Activated T-cell treated with anti-CD3 and anti-CD28 coated beads for 24 hours (primary cell): ENCODE results near the gene TPST1.

Experiments used
- DNase-seq: peaks from one replicate; pipeline ENCODE4 v3.0.0-alpha.2; 2020; ENCODE audit warnings: low read depth

Gene TPST1

GRCh38 chr7:66238773-66239466, 33.8 kb downstream of the TPST1 start:
- DNase-seq, result no peak

- no peak for DNase-seq
Measured at GRCh38 chr7:66239467-66239856, 34.3 kb downstream of the TPST1 start.

DNA sequence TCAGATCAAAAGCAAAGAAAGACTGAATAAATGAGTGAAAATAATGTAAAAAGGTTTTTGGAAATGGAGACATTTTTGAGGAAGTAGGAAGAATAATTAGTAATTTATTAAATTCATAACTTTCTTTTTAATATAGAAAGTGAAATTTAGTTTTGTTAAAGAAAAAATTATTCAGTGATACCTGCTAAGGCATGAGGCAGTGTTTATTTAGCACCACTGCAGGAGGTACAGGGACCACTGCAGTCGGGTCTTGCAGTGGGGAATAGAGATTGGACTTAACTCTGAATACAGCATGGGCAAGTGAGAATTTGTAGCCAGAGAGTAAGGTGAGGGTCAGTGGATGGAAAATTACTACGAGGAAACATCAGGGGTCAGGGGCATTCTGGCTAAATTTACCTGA, 39.9 kb downstream of the TPST1 start:
- no peak for DNase-seq

DNA sequence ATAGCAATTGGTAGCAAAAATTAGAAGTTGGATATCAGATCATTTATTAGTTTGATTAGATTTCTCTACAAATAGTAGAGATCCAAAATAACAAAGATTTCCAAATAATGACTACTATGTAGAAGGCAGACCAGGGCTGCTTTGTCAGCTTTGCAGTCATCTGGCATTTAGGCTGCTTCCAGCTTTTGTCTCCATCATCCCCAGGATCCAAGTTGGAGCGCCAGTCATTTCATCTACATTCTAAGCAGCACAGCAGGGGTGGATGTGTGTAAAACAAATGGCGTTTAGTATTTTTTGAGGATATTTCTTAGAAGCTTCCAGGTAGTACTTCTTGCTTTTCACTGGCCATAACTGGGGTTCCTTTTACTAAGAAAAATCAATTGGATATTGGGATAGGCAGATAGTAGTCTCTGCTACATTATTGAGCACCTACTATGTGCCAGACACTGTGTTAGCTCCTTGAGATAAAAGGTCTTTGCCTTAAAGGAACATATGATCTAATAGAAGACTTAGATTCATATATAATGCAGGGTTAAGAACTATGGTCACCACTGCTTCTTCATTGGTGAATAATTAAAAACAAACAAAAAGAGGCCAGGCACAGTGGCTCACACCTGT, 41.5 kb downstream of the TPST1 start:
- DNase-seq, result no peak

GRCh38 chr7:66247380-66248078, 42.4 kb downstream of the TPST1 start:
- no peak for DNase-seq

GRCh38 chr7:66250711-66251110, 45.6 kb downstream of the TPST1 start:
- no peak for DNase-seq

- no peak for DNase-seq
Measured at GRCh38 chr7:66255534-66256100, 50.5 kb downstream of the TPST1 start.

- DNase-seq, result no peak
Measured at GRCh38 chr7:66256281-66256680, 51.1 kb downstream of the TPST1 start.

DNA sequence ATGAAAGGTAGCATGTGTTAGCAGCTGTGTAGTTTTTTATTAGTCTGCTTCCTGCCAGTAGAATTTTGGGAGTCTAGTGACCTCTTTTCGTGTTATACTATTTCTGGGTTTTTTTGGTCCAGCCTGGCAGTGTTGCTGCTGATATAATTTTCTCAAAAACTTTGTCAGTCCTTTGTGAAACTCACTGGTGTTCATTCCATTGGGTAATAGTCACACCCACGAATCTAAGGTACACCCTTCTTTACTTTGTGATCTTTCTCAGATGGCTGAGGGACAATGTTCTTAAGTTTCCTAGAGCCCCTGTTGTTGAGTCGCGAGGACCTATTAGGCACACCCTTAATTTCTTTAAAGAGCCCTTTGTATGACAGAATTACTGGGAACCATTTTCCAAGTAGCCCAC, 52.3 kb downstream of the TPST1 start:
- no peak for DNase-seq

- no peak for DNase-seq
Measured at GRCh38 chr7:66258409-66258808, 53.3 kb downstream of the TPST1 start.

- DNase-seq, result no peak
Measured at GRCh38 chr7:66261941-66262340, 56.8 kb downstream of the TPST1 start.

DNA sequence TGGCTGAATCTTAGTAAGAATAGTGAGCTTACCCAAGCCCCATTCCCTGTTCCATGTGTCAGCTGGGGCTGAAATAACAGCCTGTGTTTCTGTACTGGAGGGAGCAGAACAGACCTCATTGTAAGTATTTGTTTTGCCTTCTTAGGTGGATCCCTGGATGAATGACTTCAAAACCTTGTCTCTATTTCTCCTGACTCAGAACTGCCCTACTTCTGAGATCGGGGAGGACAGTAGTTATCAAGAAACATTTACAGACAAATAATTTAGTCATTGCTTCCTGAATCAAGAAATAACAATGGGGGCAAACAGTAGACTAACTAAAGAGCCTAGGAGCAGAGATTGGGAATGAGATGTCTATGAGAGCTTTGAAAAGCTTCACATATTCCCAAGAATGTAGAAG, 58.8 kb downstream of the TPST1 start:
- DNase-seq, result no peak

DNA sequence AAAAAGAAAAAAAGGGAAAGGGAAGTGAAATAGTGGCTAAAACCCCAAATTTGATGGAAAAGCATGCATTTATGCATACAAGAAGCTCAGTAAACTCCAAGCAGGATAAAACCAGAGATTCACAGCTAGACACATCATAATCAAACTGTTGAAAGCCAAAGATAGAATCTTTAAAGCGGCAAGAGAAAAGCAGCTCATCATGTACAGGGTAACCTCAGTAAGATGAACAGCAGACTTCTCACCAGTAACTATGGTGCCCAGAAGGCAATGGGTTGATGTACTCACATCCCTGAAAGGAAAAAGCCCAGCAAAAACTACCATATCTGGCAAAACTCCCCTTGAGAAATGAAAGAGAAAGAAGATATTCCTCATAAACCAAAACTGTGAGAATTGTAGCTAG, 60.4 kb downstream of the TPST1 start:
- DNase-seq, result no peak

DNA sequence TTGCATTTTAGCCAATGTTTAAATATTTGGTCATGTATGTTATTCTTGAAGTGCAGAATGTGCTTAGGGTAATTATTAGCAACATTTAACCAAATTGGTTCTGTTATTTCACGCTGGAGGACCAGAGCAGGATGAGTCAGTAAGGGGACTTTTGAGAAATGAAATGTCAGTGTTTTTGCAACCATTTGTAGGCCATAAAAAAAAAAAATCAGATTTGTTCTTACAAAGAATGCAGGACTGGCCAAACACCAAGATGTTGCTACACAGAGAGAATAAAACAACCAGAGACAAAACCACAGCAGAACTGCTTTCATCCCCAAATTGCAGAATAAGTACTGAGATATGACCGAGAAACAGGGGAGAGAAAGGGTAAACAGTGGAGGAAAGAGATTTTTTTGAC, 62.1 kb downstream of the TPST1 start:
- no peak for DNase-seq

- no peak for DNase-seq
Measured at GRCh38 chr7:66269978-66270377, 64.8 kb downstream of the TPST1 start.

DNA sequence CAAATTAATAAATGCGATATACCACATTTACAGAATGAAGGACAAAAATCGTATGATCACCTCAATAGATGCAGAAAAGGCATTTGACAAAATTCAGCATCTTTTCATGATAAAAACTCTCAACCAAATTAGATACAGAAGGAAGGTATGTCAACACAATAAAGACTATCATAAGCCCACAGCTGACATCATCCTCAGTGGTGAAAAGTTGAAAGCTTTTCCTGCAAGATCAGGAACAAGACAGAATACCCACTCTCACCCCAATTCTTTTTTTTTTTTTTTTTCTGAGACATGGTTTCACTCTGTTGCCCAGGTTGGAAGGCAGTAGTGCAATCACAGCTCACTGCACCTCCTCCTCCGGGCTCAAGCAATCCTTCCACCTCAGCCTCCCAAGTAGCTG, 67.2 kb downstream of the TPST1 start:
- no peak for DNase-seq

GRCh38 chr7:66276363-66276762, 71.2 kb downstream of the TPST1 start:
- DNase-seq, result no peak

- no peak for DNase-seq
Measured at GRCh38 chr7:66277492-66277891, 72.4 kb downstream of the TPST1 start.

DNA sequence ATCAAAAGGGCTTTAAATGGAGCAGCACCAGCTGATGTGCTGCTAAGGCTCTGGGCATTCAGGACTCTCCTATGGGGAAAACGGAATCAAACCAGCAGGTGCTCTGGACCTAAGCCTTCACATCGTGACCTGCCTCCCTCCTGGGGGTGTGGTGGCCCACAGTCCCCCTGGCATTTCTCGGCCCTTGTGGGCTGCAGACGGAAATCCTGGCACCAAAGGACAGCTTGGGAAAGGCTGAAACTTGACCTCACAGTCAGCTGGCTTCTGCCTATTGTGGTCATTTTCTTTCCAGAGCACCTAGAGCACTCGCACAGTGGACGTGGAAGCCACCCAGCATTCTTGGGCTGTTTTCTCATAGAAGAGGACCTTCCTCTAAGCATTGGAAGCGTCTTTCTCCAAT, 74.8 kb downstream of the TPST1 start:
- DNase-seq, result no peak

- DNase-seq, result no peak
Measured at GRCh38 chr7:66281678-66282590, 76.8 kb downstream of the TPST1 start.

DNA sequence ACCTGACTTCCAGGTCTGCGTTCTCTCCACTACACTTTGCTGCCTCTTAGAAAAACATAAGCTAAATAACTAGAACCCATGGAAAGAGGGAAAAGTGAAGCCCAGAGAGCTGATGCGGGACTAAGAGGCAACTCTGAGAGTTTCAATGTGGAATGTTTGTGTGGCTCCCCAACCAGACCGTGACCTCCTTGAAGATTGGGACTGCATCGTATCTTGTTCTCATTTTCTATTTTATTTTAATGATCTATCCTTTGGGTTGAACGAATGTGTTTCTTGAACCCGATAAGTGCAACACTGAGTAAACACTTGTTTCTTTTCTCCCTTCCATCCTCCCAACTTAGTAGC, 77.4 kb downstream of the TPST1 start:
- no peak for DNase-seq
